Endothelial cell of umbilical vein (primary cell): ENCODE results near the gene MOB2. TPM values are rescaled to one million over a fixed set of nuclear protein-coding genes. Genes with fewer than 3 reads are reported as not detected.

Source experiments
- BruUV-seq: library from RNA; stranded (reverse); fragments of 400-500 nt; replicated peaks from 2 replicates; lab custom pipeline; 2021; lab: Mats Ljungman, UMichigan
- CTCF ChIA-PET: fragments of 300-600, 350-600 bp; sonication (Branson Sonifier 250); formaldehyde crosslinking; loops from one replicate; lab custom pipeline; 2021; ENCODE audit warnings: antibody characterized with exemption, inconsistent platforms; lab: Charles Lee
- POLR2A ChIA-PET: fragments of 300-600, 350-600 bp; sonication (Branson Sonifier 250); formaldehyde crosslinking; loops from one replicate; lab custom pipeline; 2021; ENCODE audit warnings: antibody characterized with exemption, inconsistent platforms; lab: Charles Lee
- DNase-seq: peaks from one replicate; pipeline ENCODE4 v3.0.0-alpha.2; 2011; ENCODE audit warnings: low read depth, low spot score
- FAIRE-seq: peaks from 2 replicates; lab custom pipeline; 2011; peaks lifted over from hg19 to GRCh38; lab: Jason Lieb, UNC
- H2AFZ ChIP-seq: 2 replicates; pipeline ENCODE4 v1.6.0; 2012; ENCODE audit warnings: low read depth, low read length, control low read depth, inconsistent platforms
- H3K27ac ChIP-seq: 2 replicates; pipeline ENCODE4 v1.5.1; 2011; ENCODE audit warnings: low read depth, mild to moderate bottlenecking, control low read depth, low read length, moderate library complexity; ENCODE audit not compliant: insufficient read depth
- H3K27me3 ChIP-seq, 2 experiments: 2 replicates each; pipeline versions ENCODE4 v1.6.0 to v1.6.1; 2011; ENCODE audit warnings: low read length in 2 of 2, mixed read lengths in 1 of 2; ENCODE audit not compliant: control insufficient read depth in 2 of 2, insufficient read depth in 2 of 2
- H3K36me3 ChIP-seq, 2 experiments: 2 replicates in 1 of 2; 3 replicates in 1 of 2; pipeline ENCODE4 v1.5.1; 2011; ENCODE audit warnings: low read length in 2 of 2, mild to moderate bottlenecking in 1 of 2, moderate library complexity in 1 of 2; ENCODE audit not compliant: control insufficient read depth in 2 of 2, insufficient read depth in 2 of 2; ENCODE audit errors: extremely low read depth in 1 of 2
- H3K4me1 ChIP-seq: 3 replicates; pipeline ENCODE4 v1.5.1; 2011; ENCODE audit warnings: mild to moderate bottlenecking, low read length; ENCODE audit not compliant: control insufficient read depth, insufficient read depth; ENCODE audit errors: extremely low read depth
- H3K4me2 ChIP-seq: 2 replicates; pipeline ENCODE4 v1.6.1; 2011; ENCODE audit warnings: low read length, control low read depth, mixed read lengths; ENCODE audit not compliant: insufficient read depth
- H3K4me3 ChIP-seq, 3 experiments: fragments of 200-600 bp in 1 of 3; sonication (generic), shearing (Covaris generic) in 1 of 3; replicated peaks in 1 of 3; 2 replicates each; pipeline ENCODE4 v1.5.1; 2011 to 2016; ENCODE audit warnings: control low read depth in 3 of 3, low read length in 3 of 3, mild to moderate bottlenecking in 2 of 3, inconsistent platforms in 1 of 3, low read depth in 1 of 3, moderate library complexity in 1 of 3; ENCODE audit not compliant: insufficient read depth in 1 of 3
- H3K79me2 ChIP-seq: 2 replicates; pipeline ENCODE4 v1.6.0; 2012; ENCODE audit warnings: low read length, inconsistent platforms; ENCODE audit not compliant: control insufficient read depth, insufficient read depth
- H3K9ac ChIP-seq: replicated peaks from 2 replicates; pipeline ENCODE3; 2011; ENCODE audit warnings: low read length, control low read depth; ENCODE audit not compliant: insufficient read depth; ENCODE audit errors: extremely low read depth
- H3K9me1 ChIP-seq: replicated peaks from 3 replicates; pipeline ENCODE4 v1.6.0; 2011; ENCODE audit warnings: mild to moderate bottlenecking, low read length; ENCODE audit not compliant: control insufficient read depth, insufficient read depth; ENCODE audit errors: extremely low read depth
- H3K9me3 ChIP-seq: replicated peaks from 2 replicates; pipeline ENCODE4 v1.5.1; 2012; ENCODE audit warnings: low read length, inconsistent platforms; ENCODE audit not compliant: control insufficient read depth, insufficient read depth
- H4K20me1 ChIP-seq: replicated peaks from 2 replicates; pipeline ENCODE3; 2011; ENCODE audit warnings: mild to moderate bottlenecking, low read length; ENCODE audit not compliant: control insufficient read depth, insufficient read depth; ENCODE audit errors: extremely low read depth
- EZH2 ChIP-seq: IDR thresholded peaks from 2 replicates; pipeline ENCODE4 v1.6.1; 2012; ENCODE audit warnings: borderline replicate concordance, low read depth, mild to moderate bottlenecking, moderate library complexity, low read length, inconsistent platforms; ENCODE audit not compliant: severe bottlenecking
- JUN ChIP-seq: IDR thresholded peaks from 2 replicates; pipeline ENCODE4 v1.6.1; 2011; ENCODE audit warnings: borderline replicate concordance, low read depth; ENCODE audit not compliant: insufficient read length, insufficient read depth
- MYC ChIP-seq: IDR thresholded peaks from one replicate; pipeline ENCODE4 v1.6.1; 2011; ENCODE audit warnings: mild to moderate bottlenecking, low read depth, low read length
- dilution Hi-C: fragments of 300-500 bp; cut with MboI; formaldehyde crosslinking; loops from one replicate; pipeline ENCODE4 v1.15.0; 2019; ENCODE audit warnings: low sequenced_read_pairs; ENCODE audit not compliant: extremely low pct_ligation_motif_present
- intact Hi-C: fragments of 100-400 bp; cut with micrococcal nuclease; formaldehyde crosslinking; loops from one replicate; pipeline ENCODE4 v1.10.0; 2022
- polyA plus RNA-seq, 4 experiments: library from polyadenylated mRNA; depleted of rRNA in 3 of 4; stranded (reverse) in 3 of 4; unstranded in 1 of 4; fragments of >200 nt; gene quantifications; 2 replicates each; pipeline versions ENCODE4 v1.2.1 to v1.2.3, GENCODE V29; 2011 to 2012; ENCODE audit warnings: missing spikeins in 1 of 4
- total RNA-seq: library from RNA; stranded (reverse); gene quantifications from 2 replicates; pipeline ENCODE4 v1.2.3, GENCODE V29; 2021
- TF ChIP-seq, protein P1 (sequence below): IDR thresholded peaks from 2 replicates; pipeline ENCODE4 v1.6.1; 2011; ENCODE audit not compliant: insufficient read depth, insufficient read length
- TF ChIP-seq, protein P2 (sequence below), 2 donors: IDR thresholded peaks; 1 replicate in 1 of 2; 2 replicates in 1 of 2; pipeline ENCODE4 v1.5.1; 2011; ENCODE audit warnings: low read length in 2 of 2, mild to moderate bottlenecking in 2 of 2, moderate library complexity in 2 of 2, control low read depth in 1 of 2, inconsistent platforms in 1 of 2, low read depth in 1 of 2; ENCODE audit not compliant: insufficient read depth in 1 of 2; ENCODE audit errors: extremely low read depth in 1 of 2

The MOB2 gene
- total and polyA plus RNA-seq, 2 donors (not counting 3 experiments of a cell fraction or from before 2014, with no cell fraction given): 38.2 to 50.6 TPM

DNA sequence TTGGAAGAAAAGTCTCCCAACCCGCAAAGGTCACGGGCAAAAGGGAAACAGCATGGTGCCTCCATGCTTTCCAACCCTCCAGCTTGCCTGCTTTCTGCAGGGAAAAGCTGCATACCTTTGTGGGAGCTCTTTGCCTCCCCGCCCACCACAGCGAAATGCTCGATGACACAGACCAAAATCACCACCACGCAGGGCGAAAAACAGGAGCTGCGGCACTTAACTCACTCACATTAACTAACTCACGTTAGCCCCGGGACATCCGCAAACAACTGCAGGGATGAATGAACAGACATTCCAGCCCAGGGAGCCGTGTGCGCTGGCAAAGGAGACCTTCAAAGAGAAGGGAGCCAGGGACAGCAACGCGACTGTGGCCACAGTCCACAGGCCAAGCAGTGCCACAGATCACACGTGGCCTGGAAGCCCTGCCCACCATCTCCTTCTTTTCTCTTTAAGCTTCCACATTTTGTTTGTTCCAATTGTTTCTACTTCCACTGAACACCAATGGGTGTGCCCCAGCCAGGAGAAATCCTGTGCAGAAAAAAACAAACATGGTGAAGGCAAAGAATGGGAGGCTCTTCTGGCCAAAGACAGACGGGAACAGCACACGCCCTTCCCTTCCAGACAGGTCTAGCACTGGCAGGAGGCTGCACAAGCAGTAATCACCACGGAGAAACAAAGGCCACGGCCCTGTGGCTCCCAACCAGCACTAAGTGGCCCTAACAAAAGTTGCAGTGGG is 46.2 kb upstream of the MOB2 start:
- Histone ChIP-seq H3K4me2 (no peak overlapping the region), H3K9me3 (no peaks in the 10 kb centered on the region), H3K4me1 (peaks cover 7% of the 10 kb centered on the region), H3K79me2 (peaks cover 71% of the 10 kb centered on the region), H3K9me1 (no peaks in the 10 kb centered on the region), H4K20me1 (no peaks in the 10 kb centered on the region), H3K27me3 (peaks cover under 1 to 1% of the 10 kb centered on the region in 2 experiments), H3K36me3 (peaks cover 0 to 2% of the 10 kb centered on the region in 2 experiments), H2AFZ (no peak overlapping the region), H3K4me3 (no peak overlapping the region), H3K27ac (no peak overlapping the region), H3K9ac (no peak overlapping the region)
- DNase-seq (no peak), FAIRE-seq (no peak)
- dilution Hi-C loops (no loop called here), intact Hi-C loops (no loop called here)
- ChIA-PET CTCF (interaction anchor here (1.7 kb wide), 1 partner anchor 120 kb away, joined by 4 read pairs; no protein-coding TSS in a partner anchor), POLR2A (no interaction called here)
- BruUV-seq: no TSS peak
- TF ChIP-seq JUN (no peak), MYC (no peak), EZH2 (no peak)
- TF ChIP-seq, protein P1, sequence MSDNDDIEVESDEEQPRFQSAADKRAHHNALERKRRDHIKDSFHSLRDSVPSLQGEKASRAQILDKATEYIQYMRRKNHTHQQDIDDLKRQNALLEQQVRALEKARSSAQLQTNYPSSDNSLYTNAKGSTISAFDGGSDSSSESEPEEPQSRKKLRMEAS: no peak
- TF ChIP-seq, protein P2, sequence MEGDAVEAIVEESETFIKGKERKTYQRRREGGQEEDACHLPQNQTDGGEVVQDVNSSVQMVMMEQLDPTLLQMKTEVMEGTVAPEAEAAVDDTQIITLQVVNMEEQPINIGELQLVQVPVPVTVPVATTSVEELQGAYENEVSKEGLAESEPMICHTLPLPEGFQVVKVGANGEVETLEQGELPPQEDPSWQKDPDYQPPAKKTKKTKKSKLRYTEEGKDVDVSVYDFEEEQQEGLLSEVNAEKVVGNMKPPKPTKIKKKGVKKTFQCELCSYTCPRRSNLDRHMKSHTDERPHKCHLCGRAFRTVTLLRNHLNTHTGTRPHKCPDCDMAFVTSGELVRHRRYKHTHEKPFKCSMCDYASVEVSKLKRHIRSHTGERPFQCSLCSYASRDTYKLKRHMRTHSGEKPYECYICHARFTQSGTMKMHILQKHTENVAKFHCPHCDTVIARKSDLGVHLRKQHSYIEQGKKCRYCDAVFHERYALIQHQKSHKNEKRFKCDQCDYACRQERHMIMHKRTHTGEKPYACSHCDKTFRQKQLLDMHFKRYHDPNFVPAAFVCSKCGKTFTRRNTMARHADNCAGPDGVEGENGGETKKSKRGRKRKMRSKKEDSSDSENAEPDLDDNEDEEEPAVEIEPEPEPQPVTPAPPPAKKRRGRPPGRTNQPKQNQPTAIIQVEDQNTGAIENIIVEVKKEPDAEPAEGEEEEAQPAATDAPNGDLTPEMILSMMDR (IDR thresholded peaks at IDR 0.05; ENCODE audit: extremely low read depth in 1 of 2, insufficient read depth in 1 of 2, low read depth in 1 of 2, low read length in 2 of 2): no peak
